HG03342 (cell line): ENCODE results near the gene SYTL3.
"Not testable (repeated sequence)": the region's sequence is repeated elsewhere in the genome, so short reads cannot be mapped to it uniquely, and the experiment has no call there.

Source experiments
- ATAC-seq: cut with Tn5 transposase; IDR thresholded peaks from one replicate; pipeline ENCODE4 v1.9.1; 2021; ENCODE audit warnings: mild to moderate bottlenecking, moderate library complexity; ENCODE audit not compliant: unreplicated experiment

Gene SYTL3

GRCh38 chr6:158784505-158784904 is 134.7 kb downstream of the SYTL3 start:
- no peak for ATAC-seq

- no peak for ATAC-seq
Measured at GRCh38 chr6:158785036-158785435, 135.2 kb downstream of the SYTL3 start.

- no peak for ATAC-seq
Measured at GRCh38 chr6:158786645-158787304, 136.9 kb downstream of the SYTL3 start.

DNA sequence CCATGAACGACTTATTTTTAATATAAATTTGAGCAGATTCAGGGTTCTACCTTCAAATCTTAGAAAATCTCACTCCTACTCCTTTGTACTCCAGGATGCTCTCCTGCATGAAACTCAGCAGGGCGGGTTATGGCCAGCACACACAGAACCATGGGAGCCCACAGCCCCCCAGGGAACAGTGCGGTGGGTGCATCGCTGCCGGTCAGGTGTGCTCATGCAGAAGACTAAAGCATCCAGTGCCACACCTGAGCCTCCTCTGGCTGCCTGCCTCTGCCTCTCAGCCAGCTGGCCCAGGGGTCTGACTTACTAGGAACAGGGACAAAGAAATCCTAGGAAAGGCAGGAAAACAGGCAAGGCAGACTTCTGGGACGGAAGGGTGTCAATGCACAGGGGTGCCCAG is 137.5 kb downstream of the SYTL3 start:
- no peak for ATAC-seq

DNA sequence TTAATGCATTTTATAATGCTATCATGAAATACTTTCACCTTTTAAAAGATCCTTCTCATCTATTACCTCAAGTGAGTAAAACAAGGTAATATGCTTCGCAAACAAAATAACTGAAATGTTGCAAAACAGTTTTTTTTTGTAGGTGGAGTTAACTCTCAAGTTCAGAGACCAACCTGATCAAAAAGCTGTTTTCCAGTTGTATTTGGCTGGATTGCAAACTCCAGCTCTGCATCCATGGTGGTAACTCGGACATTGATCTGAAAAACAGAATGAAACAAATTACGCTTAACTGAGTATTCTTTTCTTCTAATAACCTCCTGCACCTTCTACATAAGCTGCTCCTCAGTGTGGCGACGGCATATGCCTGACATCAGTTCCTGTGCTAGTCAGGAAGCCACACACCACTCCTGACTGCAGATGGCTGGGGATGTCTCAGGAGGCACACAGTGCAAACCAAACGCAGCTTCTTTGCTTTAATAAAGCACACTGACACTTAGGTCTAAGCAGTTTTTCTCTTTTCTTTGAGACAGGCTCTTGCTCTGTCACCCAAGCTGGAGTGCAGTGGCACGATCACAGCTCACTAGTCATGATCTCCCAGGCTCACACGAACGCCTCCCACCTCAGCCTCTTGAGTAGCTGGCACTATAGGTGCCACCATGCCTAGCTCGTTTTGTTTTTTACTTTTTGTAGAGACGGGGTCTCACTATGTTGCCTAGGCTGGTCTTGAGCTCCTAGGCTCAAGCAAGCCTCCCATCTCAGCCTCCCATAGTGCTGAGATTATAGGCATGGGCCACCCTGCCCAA is 139.5 kb downstream of the SYTL3 start:
- ATAC-seq = no peak

- no peak for ATAC-seq
Measured at GRCh38 chr6:158791274-158791855, 141.5 kb downstream of the SYTL3 start.

DNA sequence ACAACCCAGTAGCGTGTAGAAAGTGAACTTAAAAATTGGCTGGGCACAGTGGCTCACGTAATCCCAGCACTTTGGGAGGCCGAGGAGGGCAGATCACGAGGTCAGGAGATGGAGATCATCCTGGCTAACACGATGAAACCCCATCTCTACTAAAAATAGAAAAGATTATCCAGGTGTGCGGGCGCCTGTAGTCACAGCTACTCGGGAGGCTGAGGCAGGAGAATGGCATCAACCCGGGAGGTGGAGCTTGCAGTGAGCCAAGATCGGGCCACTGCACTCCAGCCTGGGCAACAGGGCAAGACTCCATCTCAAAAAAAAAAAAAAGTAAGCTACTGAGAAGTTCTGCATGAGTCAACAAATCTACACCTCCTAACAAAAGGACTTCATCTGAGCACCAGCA is 142.7 kb downstream of the SYTL3 start:
- ATAC-seq = not testable (repeated sequence)

- peak; percentile 59 for ATAC-seq
Measured at GRCh38 chr6:158793432-158793831, 143.6 kb downstream of the SYTL3 start.

- no peak for ATAC-seq
Measured at GRCh38 chr6:158795516-158795915, 145.7 kb downstream of the SYTL3 start.

GRCh38 chr6:158796353-158796752 is 146.5 kb downstream of the SYTL3 start:
- ATAC-seq = no peak

DNA sequence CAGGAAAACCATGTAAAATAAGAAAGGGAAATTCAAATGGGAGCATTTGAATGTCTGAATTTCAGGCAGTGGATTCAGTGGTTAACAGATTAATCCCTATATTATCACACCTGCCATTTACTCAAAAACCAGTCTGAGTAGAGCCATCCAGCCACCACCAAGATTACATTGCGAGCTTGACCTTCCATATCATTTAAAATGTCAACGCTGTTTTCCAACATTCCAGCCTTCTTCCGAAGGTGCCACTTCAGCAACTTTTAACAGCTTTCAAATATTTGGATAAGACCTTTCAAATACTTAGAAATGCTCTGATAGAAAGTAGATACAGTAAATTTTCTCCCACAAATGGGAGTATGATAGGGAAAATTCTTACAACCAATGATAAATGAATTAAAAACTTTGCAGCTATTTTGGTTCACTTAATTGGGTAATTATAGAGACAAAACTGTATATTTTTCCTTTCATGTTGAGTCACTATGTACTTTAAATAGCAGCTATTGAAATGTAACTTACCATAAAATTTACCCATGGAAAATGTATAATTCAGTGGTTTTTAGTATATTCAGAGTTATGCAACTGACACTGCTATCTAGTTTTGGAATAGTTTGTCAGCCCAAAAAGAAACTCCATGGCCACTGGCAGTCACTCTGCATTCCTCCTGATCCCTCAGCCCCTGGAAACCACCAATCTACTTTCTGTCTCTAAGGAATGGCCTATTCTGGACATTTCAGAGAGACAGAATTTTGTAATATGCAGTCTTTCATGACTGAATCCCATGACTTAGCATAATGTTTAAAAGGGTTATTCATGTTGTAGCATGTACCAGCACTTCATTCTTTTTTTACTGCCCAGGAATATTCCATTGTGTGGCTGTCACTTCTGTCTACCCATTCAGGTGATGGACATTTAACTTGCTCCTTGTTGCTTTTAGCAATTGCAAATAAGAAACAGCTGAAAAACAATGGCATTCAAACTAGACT is 147.8 kb downstream of the SYTL3 start:
- no peak for ATAC-seq

DNA sequence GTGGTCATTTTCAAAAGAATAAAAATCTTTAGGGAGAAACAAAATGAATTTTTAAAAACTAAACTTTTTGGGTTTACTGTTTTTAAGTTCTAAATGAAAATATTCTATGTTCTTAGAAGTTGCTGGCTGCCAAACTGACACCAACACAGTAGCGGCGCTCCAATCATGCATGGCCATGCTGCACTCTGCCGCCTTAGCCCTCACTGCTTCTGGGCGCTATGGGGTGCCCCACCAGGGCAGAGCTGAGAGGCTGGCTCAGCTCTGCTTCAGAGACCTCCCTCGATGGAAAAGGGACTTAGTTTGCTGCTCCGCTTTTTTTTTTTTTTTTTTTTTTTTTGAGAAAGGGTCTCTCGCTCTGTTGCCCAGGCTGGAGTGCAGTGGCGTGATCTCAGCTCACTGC is 148.5 kb downstream of the SYTL3 start:
- ATAC-seq = no peak

- ATAC-seq = no peak
Measured at GRCh38 chr6:158799051-158799792, 149.4 kb downstream of the SYTL3 start.

DNA sequence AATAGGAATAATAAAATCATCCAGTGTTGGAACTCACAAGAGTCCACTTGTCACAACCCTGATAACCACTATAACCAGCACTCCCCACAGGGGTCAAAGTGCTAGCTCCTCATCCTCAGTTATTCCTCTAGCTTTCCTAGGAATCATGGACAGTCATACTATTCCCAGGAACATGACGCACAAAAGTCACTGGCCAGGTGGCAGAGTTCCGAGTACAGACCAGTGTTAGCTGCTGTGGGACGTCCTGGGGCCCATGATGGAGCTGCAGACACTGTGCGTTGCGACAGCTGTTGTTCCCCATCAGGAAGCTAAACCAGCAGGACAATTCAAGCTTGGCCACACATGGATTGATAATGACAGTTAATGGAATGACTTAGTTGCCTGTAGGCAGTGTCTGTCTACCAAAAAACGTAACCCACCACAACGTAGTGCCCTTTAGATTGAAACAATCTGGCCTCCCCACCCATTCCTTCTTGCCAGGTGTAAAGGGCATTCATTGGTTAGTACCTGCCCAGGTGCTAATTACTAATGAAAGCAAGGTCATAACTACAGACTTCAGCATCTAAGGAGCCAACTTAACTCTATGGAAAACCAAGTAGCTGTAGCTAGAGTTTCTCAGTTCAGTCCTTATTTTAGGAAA is 151.9 kb downstream of the SYTL3 start:
- no peak for ATAC-seq

DNA sequence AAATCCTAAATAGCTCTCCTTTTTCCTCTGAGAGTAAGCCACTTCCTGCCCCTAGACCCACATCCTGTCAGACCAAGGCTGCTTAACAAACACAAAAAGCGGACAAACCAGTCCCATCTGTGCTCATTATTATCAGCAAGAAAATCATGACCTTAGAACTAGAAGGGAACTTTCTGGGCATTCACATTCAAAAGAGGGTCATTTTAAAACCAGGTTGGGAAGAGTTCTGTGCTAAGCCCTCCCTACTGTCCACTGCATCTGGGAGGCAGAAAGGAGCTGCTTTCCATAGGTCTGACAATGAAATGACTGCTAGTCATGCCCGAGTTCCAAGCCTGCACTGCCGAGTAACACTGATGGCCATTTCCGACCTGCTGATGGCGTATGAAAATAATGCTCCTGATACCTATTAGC is 153.9 kb downstream of the SYTL3 start:
- ATAC-seq = peak; percentile 69

GRCh38 chr6:158804207-158804606 is 154.4 kb downstream of the SYTL3 start:
- no peak for ATAC-seq

- ATAC-seq = no peak
Measured at GRCh38 chr6:158805698-158806377, 156.0 kb downstream of the SYTL3 start.

DNA sequence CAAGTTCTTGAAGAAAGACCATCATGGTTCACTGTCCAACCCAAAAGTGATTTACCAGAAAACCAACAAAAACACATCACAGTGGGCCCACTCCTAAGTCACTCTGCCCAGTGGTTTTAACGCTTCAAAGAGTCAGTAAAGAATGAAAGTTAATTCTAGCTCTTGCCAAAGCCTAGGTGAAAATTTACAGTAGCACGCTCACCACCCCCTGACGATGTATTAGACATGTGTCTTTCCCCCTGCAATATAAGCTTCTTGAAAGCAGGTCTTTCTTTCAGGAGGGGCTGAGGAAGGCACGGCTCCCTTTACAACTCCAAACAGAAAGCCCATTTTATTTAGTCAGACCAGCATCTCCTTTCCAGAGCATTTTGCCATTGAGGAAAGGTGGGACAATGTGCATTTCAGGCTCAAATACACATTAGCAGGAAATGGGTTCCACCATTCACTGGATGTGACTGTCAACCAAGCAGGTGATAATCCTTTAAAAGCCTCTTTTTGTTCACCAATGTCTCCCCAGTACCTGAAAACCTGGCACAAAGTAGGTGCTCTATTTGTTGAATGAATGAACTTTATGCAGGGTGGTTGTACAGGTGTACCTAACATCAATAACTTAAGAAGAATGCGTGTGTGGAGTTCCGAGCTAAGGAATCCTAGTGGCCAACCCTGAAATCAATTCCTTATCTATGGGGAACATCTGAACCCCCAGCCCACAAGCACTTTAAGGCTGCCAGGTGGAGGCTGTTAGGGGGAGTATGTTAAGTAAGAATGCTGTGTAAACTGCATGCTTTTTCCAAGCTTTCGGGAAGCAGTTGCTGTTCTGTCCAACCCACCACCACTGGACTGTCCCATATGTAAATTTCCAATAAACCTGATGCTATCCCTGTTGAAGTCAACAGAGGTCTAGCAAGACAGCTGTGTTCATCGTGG is 157.9 kb downstream of the SYTL3 start:
- no peak for ATAC-seq
